ENCODE data around the gene XYLT1.
A peak's percentile ranks its signal among the peaks of the same experiment; 100 is the strongest.

The XYLT1 gene

DNA sequence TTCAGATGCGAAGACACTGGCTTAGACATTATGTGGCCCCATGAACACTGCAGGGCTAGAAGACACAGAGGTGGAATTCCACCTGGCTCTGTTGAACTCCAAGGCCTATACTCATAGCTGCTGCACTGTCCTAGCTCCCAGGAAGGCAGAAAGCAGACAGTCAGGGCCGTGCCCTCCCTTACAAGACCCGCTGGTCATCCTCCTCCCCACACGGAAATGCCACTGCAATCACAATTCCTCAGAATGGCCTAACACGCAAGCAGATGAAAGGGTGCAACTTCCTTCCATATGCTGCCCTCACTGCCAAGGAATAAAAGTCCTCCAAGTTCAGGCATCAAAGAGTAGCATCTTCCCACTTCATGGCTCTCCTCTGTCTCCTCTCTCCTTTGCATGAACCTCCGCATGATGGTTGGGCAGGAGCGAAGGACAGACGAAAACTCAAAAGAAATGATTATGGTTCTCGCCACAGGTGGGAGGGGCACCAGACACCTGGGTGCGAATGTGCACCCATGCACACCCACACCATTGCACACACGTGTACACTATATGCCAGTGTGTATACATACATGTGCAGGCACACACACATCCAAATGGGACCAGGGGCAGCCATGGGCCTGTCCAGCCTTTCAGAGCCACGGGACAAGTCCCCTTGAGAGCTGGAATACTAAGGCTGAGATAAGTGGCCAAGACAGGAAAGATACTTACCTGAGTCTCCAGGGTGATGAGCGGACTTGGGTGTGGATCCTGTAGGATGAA is 113.3 kb downstream of the XYLT1 start:
- no peak for DNase-seq (ENCODE audit: low spot score)

GRCh38 chr16:17356243-17356933 is 114.4 kb downstream of the XYLT1 start:
- DNase-seq (ENCODE audit: low spot score): no peak

DNA sequence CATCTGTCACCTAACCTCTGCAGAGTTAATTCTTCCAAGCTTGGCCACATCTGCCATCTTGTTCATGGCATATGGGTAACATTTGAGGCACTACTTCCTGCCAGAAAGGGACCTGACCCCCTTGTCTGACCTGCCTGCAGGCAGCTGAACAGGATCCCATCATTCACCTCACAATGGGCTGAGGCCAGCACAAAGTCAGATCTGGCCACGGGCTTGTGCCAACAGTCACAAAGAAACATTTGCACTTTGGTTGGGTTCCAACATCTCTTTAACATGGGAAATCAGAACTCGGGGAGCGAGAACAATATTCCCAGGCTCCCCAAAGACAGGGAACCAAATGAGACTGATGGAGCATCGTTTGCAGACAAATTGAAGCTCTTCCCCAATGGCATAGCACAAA is 116.1 kb downstream of the XYLT1 start:
- no peak for DNase-seq (ENCODE audit: low spot score)

- no peak for DNase-seq (ENCODE audit: low spot score)
Observed at GRCh38 chr16:17354141-17354601, 116.6 kb downstream of the XYLT1 start.

DNA sequence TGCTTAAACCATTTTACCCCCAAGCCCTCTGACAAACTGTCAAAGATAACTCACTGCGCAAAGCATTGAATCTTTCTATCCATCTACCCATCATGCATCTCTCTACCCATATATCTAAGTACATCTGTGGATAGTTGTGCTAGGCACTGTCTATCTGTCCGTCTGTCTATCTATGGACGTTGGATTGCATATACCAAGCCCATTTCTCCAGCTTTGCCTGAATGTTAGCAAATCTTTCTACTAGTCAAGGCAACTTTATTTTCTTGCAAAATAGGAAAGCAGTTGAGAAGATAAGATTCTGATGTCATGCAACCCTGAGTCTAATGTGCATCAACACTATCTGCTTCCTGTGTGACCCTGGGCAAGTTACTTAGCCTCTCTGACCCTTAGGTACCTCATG is 117.2 kb downstream of the XYLT1 start:
- no peak for DNase-seq (ENCODE audit: low spot score)

- DNase-seq (ENCODE audit: low spot score): no peak
Observed at GRCh38 chr16:17351441-17352035, 119.2 kb downstream of the XYLT1 start.

GRCh38 chr16:17350207-17350606 is 120.6 kb downstream of the XYLT1 start:
- DNase-seq (ENCODE audit: low spot score): no peak

- DNase-seq (ENCODE audit: low spot score): no peak
Observed at GRCh38 chr16:17348826-17349225, 121.9 kb downstream of the XYLT1 start.

- no peak for DNase-seq (ENCODE audit: low spot score)
Observed at GRCh38 chr16:17348042-17348783, 122.5 kb downstream of the XYLT1 start.

- no peak for DNase-seq (ENCODE audit: low spot score)
Observed at GRCh38 chr16:17347624-17348023, 123.1 kb downstream of the XYLT1 start.

GRCh38 chr16:17346621-17347569 is 123.9 kb downstream of the XYLT1 start:
- peak; percentile 70 for DNase-seq (ENCODE audit: low spot score)

DNA sequence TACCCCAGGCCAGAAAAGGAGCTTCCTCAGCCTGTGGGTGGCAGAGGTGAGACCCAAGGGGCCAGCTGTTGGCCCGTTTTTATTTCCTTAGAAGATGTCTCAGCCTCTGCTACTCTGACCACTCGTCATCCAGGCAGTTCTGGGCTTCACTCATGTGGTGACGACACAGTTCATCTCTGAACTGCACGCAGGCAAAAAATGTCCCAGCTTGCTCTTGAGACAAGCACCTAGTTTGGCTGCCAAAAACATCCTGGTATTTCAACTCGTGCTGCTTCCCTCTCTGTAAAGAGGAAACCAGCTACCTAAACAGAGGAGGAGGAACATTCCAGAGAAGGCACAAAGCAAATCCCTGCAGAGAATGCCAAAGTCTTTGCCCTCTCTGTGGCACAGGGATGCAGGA is 125.7 kb downstream of the XYLT1 start:
- no peak for DNase-seq (ENCODE audit: low spot score)

DNA sequence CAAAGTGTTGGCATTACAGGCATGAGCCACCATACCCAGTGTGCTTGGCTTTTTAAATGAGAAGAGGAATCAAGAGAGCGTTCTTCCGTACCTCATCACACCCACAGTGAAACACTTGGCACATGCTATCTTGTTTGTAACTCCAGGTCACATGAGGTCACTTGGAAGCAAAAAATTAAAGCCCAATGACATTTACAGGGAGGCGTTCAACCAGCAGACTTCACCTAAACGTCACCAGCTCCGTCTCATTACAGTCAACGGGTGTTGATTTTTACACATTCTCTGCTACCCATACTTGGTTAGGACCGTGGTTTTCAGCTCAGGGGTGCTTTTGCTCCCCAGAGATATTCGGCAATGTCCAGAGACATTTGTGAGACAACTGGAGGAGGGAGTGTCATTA is 127.0 kb downstream of the XYLT1 start:
- DNase-seq (ENCODE audit: low spot score): no peak

GRCh38 chr16:17343028-17343427 is 127.7 kb downstream of the XYLT1 start:
- DNase-seq (ENCODE audit: low spot score): peak; percentile 29

- DNase-seq (ENCODE audit: low spot score): no peak
Observed at GRCh38 chr16:17342031-17342430, 128.7 kb downstream of the XYLT1 start.

DNA sequence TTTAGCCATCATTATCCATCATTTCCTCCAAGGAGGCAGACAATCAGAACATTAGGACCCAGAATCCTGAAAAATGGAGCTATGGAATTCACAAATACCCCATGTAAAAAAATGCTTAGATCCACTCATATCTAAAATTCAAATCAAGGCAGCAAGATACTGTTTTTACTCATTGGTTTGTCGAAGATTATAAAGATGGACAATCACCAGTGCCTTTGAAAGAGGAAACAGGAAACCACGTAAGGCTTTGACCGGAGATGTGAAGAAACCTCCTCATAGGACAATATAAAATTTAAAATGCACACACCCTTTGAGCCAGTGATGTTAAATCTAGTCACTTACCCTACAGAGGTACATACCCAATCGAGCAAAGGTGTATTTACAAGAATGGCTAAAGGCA is 130.0 kb downstream of the XYLT1 start:
- DNase-seq (ENCODE audit: low spot score): no peak

- no peak for DNase-seq (ENCODE audit: low spot score)
Observed at GRCh38 chr16:17339764-17340541, 130.8 kb downstream of the XYLT1 start.

GRCh38 chr16:17338244-17338643 is 132.5 kb downstream of the XYLT1 start:
- DNase-seq (ENCODE audit: low spot score): no peak

DNA sequence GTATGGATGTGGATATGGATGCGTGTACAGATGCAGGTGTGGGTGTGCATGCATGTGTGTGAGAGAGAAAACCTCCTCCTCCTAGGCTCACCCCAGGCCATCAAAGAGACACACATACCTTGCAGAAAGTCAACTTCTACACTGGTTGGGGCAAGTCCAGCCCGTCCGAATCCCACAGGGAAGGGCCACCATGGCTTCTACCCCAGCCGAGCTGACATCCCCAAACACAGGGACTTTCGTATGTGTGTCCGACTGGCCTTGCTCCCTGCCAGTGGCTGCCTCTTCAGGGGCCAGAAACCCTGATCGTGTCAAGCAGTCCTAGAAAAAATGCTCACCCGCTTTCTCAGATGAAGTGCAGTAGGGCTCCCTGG is 134.2 kb downstream of the XYLT1 start:
- DNase-seq (ENCODE audit: low spot score): no peak

GRCh38 chr16:17335826-17336529 is 134.8 kb downstream of the XYLT1 start:
- no peak for DNase-seq (ENCODE audit: low spot score)
